Measurements from ENCODE around the gene GNAQ.
A peak's percentile ranks its signal among the peaks of the same experiment; 100 is the strongest.

GNAQ gene

GRCh38 chr9:77933019-77933418 is 98.6 kb downstream of the GNAQ start:
- no peak overlapping the region for H3K4ac ChIP-seq (ENCODE audit: low read depth in 1 of 2, low read length in 2 of 2)
- peaks cover 3% of the 10 kb centered on the region for H3K4me1 ChIP-seq (ENCODE audit: control insufficient read depth, insufficient read depth, low read depth, low read length)
- no peak overlapping the region for H2AFZ ChIP-seq (ENCODE audit: low read depth, low read length)
- peak overlapping the region; percentile 67 for H2BK15ac ChIP-seq (ENCODE audit: low read depth, poor library complexity, severe bottlenecking)
- H3K18ac ChIP-seq (ENCODE audit: low read depth in 1 of 2, low read length in 2 of 2) = no peak overlapping the region
- H3K9me3 ChIP-seq (ENCODE audit: control insufficient read depth, low read length) = no peaks in the 10 kb centered on the region
- H3K79me1 ChIP-seq (replicated peaks; ENCODE audit: low read length, poor library complexity, severe bottlenecking) = peaks cover 25% of the 10 kb centered on the region
- no peak overlapping the region for H3K27ac ChIP-seq (ENCODE audit: low read length, poor library complexity, severe bottlenecking)
- no peak overlapping the region for H2AK5ac ChIP-seq (ENCODE audit: low read length, severe bottlenecking)
- 92% methylated on average over 7 of the region's 7 CpGs for WGBS
- H3K4me3 ChIP-seq (ENCODE audit: insufficient read depth in 1 of 2, low read depth in 1 of 2, low read length in 2 of 2) = no peak overlapping the region
- DNase-seq = no peak
- H2BK120ac ChIP-seq (ENCODE audit: low read depth, low read length) = no peak overlapping the region
- no peak overlapping the region for H3K14ac ChIP-seq (ENCODE audit: low read length in 2 of 2)
- H3K36me3 ChIP-seq (ENCODE audit: control insufficient read depth in 1 of 2, insufficient read depth in 2 of 2, low read depth in 1 of 2, low read length in 2 of 2) = no peaks in the 10 kb centered on the region
- no peak overlapping the region for H2BK5ac ChIP-seq (ENCODE audit: low read depth, low read length, poor library complexity, severe bottlenecking)
- H2BK12ac ChIP-seq (ENCODE audit: low read length in 2 of 2) = no peak overlapping the region
- no peaks in the 10 kb centered on the region for H3K27me3 ChIP-seq (ENCODE audit: control insufficient read depth in 1 of 2, insufficient read depth in 1 of 2, low read length in 2 of 2)
- no peak overlapping the region for H4K8ac ChIP-seq (ENCODE audit: low read length)
- H3K9ac ChIP-seq (ENCODE audit: low read length) = no peak overlapping the region
- no peak overlapping the region for H3K23ac ChIP-seq (ENCODE audit: low read length in 2 of 2)
- H4K91ac ChIP-seq (ENCODE audit: low read length) = peak overlapping the region; percentile 15
- H3K4me2 ChIP-seq (ENCODE audit: low read length, poor library complexity, severe bottlenecking) = no peak overlapping the region

- Histone ChIP-seq H2AFZ (ENCODE audit: low read depth, low read length) (no peak overlapping the region), H3K27ac (ENCODE audit: low read length, poor library complexity, severe bottlenecking) (no peak overlapping the region), H3K9ac (ENCODE audit: low read length) (no peak overlapping the region), H3K4me3 (ENCODE audit: insufficient read depth in 1 of 2, low read depth in 1 of 2, low read length in 2 of 2) (no peak overlapping the region), H3K23ac (ENCODE audit: low read length in 2 of 2) (no peak overlapping the region), H3K18ac (ENCODE audit: low read depth in 1 of 2, low read length in 2 of 2) (no peak overlapping the region), H4K8ac (ENCODE audit: low read length) (no peak overlapping the region), H2BK5ac (ENCODE audit: low read depth, low read length, poor library complexity, severe bottlenecking) (no peak overlapping the region), H2BK120ac (ENCODE audit: low read depth, low read length) (no peak overlapping the region), H2AK5ac (ENCODE audit: low read length, severe bottlenecking) (no peak overlapping the region), H2BK12ac (ENCODE audit: low read length in 2 of 2) (no peak overlapping the region), H3K27me3 (ENCODE audit: control insufficient read depth in 1 of 2, insufficient read depth in 1 of 2, low read length in 2 of 2) (no peaks in the 10 kb centered on the region), H3K4ac (ENCODE audit: low read depth in 1 of 2, low read length in 2 of 2) (no peak overlapping the region), H3K9me3 (ENCODE audit: control insufficient read depth, low read length) (no peaks in the 10 kb centered on the region), H3K36me3 (ENCODE audit: control insufficient read depth in 1 of 2, insufficient read depth in 2 of 2, low read depth in 1 of 2, low read length in 2 of 2) (no peaks in the 10 kb centered on the region), H4K91ac (ENCODE audit: low read length) (no peak overlapping the region), H2BK15ac (ENCODE audit: low read depth, poor library complexity, severe bottlenecking) (no peak overlapping the region), H3K79me1 (replicated peaks; ENCODE audit: low read length, poor library complexity, severe bottlenecking) (peaks cover 21% of the 10 kb centered on the region), H3K4me2 (ENCODE audit: low read length, poor library complexity, severe bottlenecking) (no peak overlapping the region), H3K4me1 (ENCODE audit: control insufficient read depth, insufficient read depth, low read depth, low read length) (peaks cover 5% of the 10 kb centered on the region), H3K14ac (ENCODE audit: low read length in 2 of 2) (no peak overlapping the region)
- no peak for DNase-seq
Measured at GRCh38 chr9:77929942-77930341, 101.7 kb downstream of the GNAQ start.

GRCh38 chr9:77927265-77927664 is 104.3 kb downstream of the GNAQ start:
- no peak overlapping the region for H3K4ac ChIP-seq (ENCODE audit: low read depth in 1 of 2, low read length in 2 of 2)
- peak; percentile 25 for DNase-seq
- no peak overlapping the region for H3K14ac ChIP-seq (ENCODE audit: low read length in 2 of 2)
- H3K4me1 ChIP-seq (ENCODE audit: control insufficient read depth, insufficient read depth, low read depth, low read length) = peaks cover 8% of the 10 kb centered on the region
- H2BK12ac ChIP-seq (ENCODE audit: low read length in 2 of 2) = no peak overlapping the region
- H3K18ac ChIP-seq (ENCODE audit: low read depth in 1 of 2, low read length in 2 of 2) = no peak overlapping the region
- H3K9me3 ChIP-seq (ENCODE audit: control insufficient read depth, low read length) = no peaks in the 10 kb centered on the region
- H3K4me2 ChIP-seq (ENCODE audit: low read length, poor library complexity, severe bottlenecking) = no peak overlapping the region
- 31% methylated on average over 2 of the region's 2 CpGs for WGBS
- no peak overlapping the region for H2BK5ac ChIP-seq (ENCODE audit: low read depth, low read length, poor library complexity, severe bottlenecking)
- H2BK15ac ChIP-seq (ENCODE audit: low read depth, poor library complexity, severe bottlenecking) = no peak overlapping the region
- H3K23ac ChIP-seq (ENCODE audit: low read length in 2 of 2) = no peak overlapping the region
- no peak overlapping the region for H4K8ac ChIP-seq (ENCODE audit: low read length)
- H3K79me1 ChIP-seq (replicated peaks; ENCODE audit: low read length, poor library complexity, severe bottlenecking) = peaks cover 21% of the 10 kb centered on the region
- no peak overlapping the region for H2AFZ ChIP-seq (ENCODE audit: low read depth, low read length)
- no peaks in the 10 kb centered on the region for H3K36me3 ChIP-seq (ENCODE audit: control insufficient read depth in 1 of 2, insufficient read depth in 2 of 2, low read depth in 1 of 2, low read length in 2 of 2)
- H2AK5ac ChIP-seq (ENCODE audit: low read length, severe bottlenecking) = no peak overlapping the region
- peak overlapping the region; percentile 71 for H3K27ac ChIP-seq (ENCODE audit: low read length, poor library complexity, severe bottlenecking)
- no peak overlapping the region for H3K9ac ChIP-seq (ENCODE audit: low read length)
- H3K27me3 ChIP-seq (ENCODE audit: control insufficient read depth in 1 of 2, insufficient read depth in 1 of 2, low read length in 2 of 2) = no peaks in the 10 kb centered on the region
- no peak overlapping the region for H3K4me3 ChIP-seq (ENCODE audit: insufficient read depth in 1 of 2, low read depth in 1 of 2, low read length in 2 of 2)
- no peak overlapping the region for H4K91ac ChIP-seq (ENCODE audit: low read length)
- H2BK120ac ChIP-seq (ENCODE audit: low read depth, low read length) = no peak overlapping the region

GRCh38 chr9:77926371-77926878 is 105.2 kb downstream of the GNAQ start:
- Histone ChIP-seq H3K36me3 (ENCODE audit: control insufficient read depth in 1 of 2, insufficient read depth in 2 of 2, low read depth in 1 of 2, low read length in 2 of 2) (peaks cover 0 to 6% of the 10 kb centered on the region in 2 experiments), H3K4me1 (ENCODE audit: control insufficient read depth, insufficient read depth, low read depth, low read length) (peaks cover 8% of the 10 kb centered on the region), H2AK5ac (ENCODE audit: low read length, severe bottlenecking) (no peak overlapping the region), H3K79me1 (replicated peaks; ENCODE audit: low read length, poor library complexity, severe bottlenecking) (peaks cover 23% of the 10 kb centered on the region), H3K4me3 (ENCODE audit: insufficient read depth in 1 of 2, low read depth in 1 of 2, low read length in 2 of 2) (no peak overlapping the region), H2BK5ac (ENCODE audit: low read depth, low read length, poor library complexity, severe bottlenecking) (no peak overlapping the region), H3K4me2 (ENCODE audit: low read length, poor library complexity, severe bottlenecking) (no peak overlapping the region), H3K27me3 (ENCODE audit: control insufficient read depth in 1 of 2, insufficient read depth in 1 of 2, low read length in 2 of 2) (no peaks in the 10 kb centered on the region), H3K4ac (ENCODE audit: low read depth in 1 of 2, low read length in 2 of 2) (no peak overlapping the region), H3K27ac (ENCODE audit: low read length, poor library complexity, severe bottlenecking) (peak overlapping the region; percentile 52), H3K18ac (ENCODE audit: low read depth in 1 of 2, low read length in 2 of 2) (no peak overlapping the region), H3K9me3 (ENCODE audit: control insufficient read depth, low read length) (no peaks in the 10 kb centered on the region), H2BK12ac (ENCODE audit: low read length in 2 of 2) (no peak overlapping the region), H3K9ac (ENCODE audit: low read length) (no peak overlapping the region), H2BK15ac (ENCODE audit: low read depth, poor library complexity, severe bottlenecking) (no peak overlapping the region), H3K23ac (ENCODE audit: low read length in 2 of 2) (no peak overlapping the region), H4K91ac (ENCODE audit: low read length) (no peak overlapping the region), H2AFZ (ENCODE audit: low read depth, low read length) (no peak overlapping the region), H2BK120ac (ENCODE audit: low read depth, low read length) (no peak overlapping the region), H3K14ac (ENCODE audit: low read length in 2 of 2) (no peak overlapping the region), H4K8ac (ENCODE audit: low read length) (no peak overlapping the region)
- peak; percentile 64 for DNase-seq
